ENCODE results near the gene EZH1.

EZH1 gene

GRCh38 chr17:42709561-42709960 is 35.3 kb downstream of the EZH1 start:
- DNase-seq (ENCODE audit: low read depth), result no peak

GRCh38 chr17:42708588-42708987 is 36.3 kb downstream of the EZH1 start:
- DNase-seq (ENCODE audit: low read depth), result no peak

GRCh38 chr17:42706732-42707131 is 38.1 kb downstream of the EZH1 start:
- DNase-seq (ENCODE audit: low read depth), result no peak

- no peak for DNase-seq (ENCODE audit: low read depth)
Measured at GRCh38 chr17:42704837-42705494, 39.9 kb downstream of the EZH1 start.

- DNase-seq (ENCODE audit: low read depth), result no peak
Measured at GRCh38 chr17:42704490-42704836, 40.4 kb downstream of the EZH1 start.

GRCh38 chr17:42702446-42702845 is 42.4 kb downstream of the EZH1 start:
- DNase-seq (ENCODE audit: low read depth), result no peak

- no peak for DNase-seq (ENCODE audit: low read depth)
Measured at GRCh38 chr17:42700586-42701289, 44.1 kb downstream of the EZH1 start.

GRCh38 chr17:42699415-42699740 is 45.5 kb downstream of the EZH1 start:
- no peak for DNase-seq (ENCODE audit: low read depth)

- no peak for DNase-seq (ENCODE audit: low read depth)
Measured at GRCh38 chr17:42698736-42699414, 46.0 kb downstream of the EZH1 start.

GRCh38 chr17:42697108-42697811 is 47.6 kb downstream of the EZH1 start:
- no peak for DNase-seq (ENCODE audit: low read depth)

- DNase-seq (ENCODE audit: low read depth), result no peak
Measured at GRCh38 chr17:42695500-42695899, 49.3 kb downstream of the EZH1 start.

GRCh38 chr17:42694524-42694923 is 50.3 kb downstream of the EZH1 start:
- no peak for DNase-seq (ENCODE audit: low read depth)

- DNase-seq (ENCODE audit: low read depth), result no peak
Measured at GRCh38 chr17:42692489-42692888, 52.4 kb downstream of the EZH1 start.

- no peak for DNase-seq (ENCODE audit: low read depth)
Measured at GRCh38 chr17:42691021-42691545, 53.8 kb downstream of the EZH1 start.

- no peak for DNase-seq (ENCODE audit: low read depth)
Measured at GRCh38 chr17:42690596-42690995, 54.2 kb downstream of the EZH1 start.

GRCh38 chr17:42687707-42688320 is 57.0 kb downstream of the EZH1 start:
- no peak for DNase-seq (ENCODE audit: low read depth)

GRCh38 chr17:42686520-42687128 is 58.2 kb downstream of the EZH1 start:
- DNase-seq (ENCODE audit: low read depth), result no peak

GRCh38 chr17:42685831-42686230 is 59.0 kb downstream of the EZH1 start:
- DNase-seq (ENCODE audit: low read depth), result no peak

GRCh38 chr17:42684929-42685556 is 59.8 kb downstream of the EZH1 start:
- DNase-seq (ENCODE audit: low read depth), result no peak

- no peak for DNase-seq (ENCODE audit: low read depth)
Measured at GRCh38 chr17:42683407-42684034, 61.3 kb downstream of the EZH1 start.
